Measurements from ENCODE around the gene OR2W1.

Gene OR2W1, protein sequence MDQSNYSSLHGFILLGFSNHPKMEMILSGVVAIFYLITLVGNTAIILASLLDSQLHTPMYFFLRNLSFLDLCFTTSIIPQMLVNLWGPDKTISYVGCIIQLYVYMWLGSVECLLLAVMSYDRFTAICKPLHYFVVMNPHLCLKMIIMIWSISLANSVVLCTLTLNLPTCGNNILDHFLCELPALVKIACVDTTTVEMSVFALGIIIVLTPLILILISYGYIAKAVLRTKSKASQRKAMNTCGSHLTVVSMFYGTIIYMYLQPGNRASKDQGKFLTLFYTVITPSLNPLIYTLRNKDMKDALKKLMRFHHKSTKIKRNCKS

GRCh38 chr6:29045075-29045474 is at the start of gene OR2W1:
Gene OR2W1 (minus strand): TSS chr6:29045175. CDS start chr6:29045175, 0 bp downstream.
- no peak for DNase-seq (ENCODE audit: low read depth in 2 of 2)

DNA sequence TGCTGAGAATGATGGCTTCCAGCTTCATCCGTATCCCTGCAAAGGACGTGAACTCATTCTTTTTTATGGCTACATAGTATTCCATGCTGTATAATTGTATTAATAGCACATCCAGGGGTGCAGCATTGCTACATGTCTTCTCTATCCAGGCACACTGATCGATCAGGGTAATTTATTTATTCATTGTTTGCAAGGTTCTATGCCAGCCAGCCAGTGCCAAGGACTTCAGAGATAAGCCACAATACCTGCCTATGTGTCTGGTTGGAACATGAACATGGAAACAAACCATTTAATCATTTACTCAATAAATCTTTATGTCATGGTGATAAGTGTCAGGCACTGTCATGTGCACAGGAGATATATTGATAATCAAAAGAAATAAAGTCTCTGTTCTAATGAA is 48.0 kb upstream of the OR2W1 start:
- DNase-seq (ENCODE audit: low read depth in 2 of 2) = no peak

GRCh38 chr6:29087213-29087612 is 42.2 kb upstream of the OR2W1 start, which contains the start of gene OR2B3:
Gene OR2B3 (minus strand): TSS chr6:29087313. CDS start chr6:29087248, 65 bp downstream.
- DNase-seq (ENCODE audit: low read depth in 2 of 2) = no peak

DNA sequence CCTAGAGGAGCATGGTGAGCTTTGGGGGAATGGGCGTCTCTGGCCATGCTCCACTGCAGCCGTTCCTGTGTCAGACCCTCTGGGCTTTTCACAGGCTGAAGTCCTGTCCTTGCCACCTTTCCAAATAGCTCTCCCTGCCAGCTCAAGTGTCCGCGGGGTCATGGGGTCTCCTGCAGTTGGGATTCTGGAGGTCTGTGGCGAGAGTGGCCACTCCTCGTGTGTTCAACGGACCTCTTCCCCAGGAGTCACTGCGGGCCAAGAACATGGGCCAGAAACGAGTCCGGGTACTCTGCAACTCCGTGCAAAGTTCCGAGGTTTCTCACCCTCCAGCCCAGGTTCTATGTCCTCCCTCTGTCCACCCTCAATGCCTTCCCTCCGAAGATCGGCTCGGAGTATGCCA is 37.5 kb upstream of the OR2W1 start:
- DNase-seq (ENCODE audit: low read depth in 2 of 2) = no peak

DNA sequence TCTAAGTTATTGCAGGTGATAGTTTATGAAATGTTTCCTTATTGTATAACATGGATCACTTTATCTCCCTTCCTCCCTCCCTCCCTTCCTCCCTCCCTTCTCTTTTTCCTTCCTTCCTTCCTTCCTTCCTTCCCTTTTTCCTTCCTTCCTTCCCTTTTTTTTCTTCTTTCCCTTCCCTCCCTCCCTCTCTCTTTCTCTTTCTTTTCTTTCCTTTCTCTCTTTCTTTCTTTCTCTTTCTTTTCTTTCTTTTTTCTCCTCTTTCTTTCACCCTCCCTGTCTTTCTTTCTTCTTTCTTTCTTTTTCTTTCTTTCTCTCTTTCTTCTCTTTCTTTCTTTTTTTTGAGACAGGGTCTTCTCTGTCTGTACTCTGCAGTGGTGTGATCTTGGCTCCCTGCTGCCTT is 36.3 kb upstream of the OR2W1 start:
- DNase-seq (ENCODE audit: low read depth in 2 of 2) = no peak

DNA sequence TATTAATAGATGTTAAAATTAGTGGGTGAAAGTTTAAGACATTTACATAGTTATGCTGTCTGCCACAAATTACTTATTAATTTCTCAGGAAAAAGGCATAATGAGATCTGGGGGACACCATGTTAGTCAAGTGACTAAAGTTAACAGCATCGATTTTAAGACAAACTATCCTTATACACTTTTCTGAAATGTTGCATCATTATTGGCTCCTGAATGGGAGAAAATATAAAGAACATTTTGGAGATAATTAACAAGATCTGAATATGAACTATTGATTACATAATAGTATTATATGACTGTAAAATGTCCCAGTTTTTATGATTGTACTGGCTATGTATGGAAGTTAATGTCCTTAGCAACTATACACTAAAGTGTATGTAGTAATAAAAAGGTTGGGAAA is 34.2 kb upstream of the OR2W1 start:
- DNase-seq (ENCODE audit: low read depth in 2 of 2) = no peak

DNA sequence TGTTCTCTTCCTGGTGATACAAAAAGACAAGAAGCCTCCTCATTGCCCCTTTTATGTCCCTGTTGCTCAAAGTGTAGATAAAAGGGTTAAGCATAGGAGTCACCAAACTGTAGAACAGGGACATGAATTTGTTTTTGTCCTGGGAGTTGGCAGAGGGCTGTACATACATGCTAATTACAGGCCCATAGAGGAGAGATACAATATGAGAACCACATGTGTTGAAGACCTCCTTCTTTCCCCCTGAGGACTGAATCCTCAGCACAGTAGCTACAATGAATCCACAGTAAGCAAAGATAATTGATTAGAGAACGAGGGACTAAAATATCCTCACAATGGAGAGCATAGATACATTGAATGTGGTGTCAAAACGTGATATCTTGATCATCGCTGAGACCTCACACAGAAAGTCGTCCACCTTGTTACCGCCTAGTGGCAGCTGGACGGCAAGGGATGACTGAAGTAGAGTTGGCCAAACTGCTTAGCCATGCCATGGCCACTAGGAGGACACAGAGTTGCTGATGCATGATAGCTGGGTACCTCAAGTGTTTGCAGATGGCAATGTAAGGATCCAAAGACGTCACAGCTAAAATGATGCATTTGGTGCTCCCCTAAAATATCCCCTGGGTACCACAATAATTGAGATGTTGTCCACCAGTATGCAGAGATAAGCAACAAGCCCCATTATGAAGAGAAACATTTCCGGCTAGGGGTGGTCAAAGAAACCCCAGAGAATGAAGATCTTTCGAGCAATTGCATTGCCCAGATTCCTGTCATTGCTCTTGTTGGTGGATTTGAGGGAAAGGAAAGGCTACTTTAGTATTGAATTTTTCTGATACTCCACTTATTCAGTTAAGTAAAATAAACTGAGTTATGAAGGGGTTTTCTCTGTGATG is 27.1 kb upstream of the OR2W1 start:
- DNase-seq (ENCODE audit: low read depth in 2 of 2) = no peak

DNA sequence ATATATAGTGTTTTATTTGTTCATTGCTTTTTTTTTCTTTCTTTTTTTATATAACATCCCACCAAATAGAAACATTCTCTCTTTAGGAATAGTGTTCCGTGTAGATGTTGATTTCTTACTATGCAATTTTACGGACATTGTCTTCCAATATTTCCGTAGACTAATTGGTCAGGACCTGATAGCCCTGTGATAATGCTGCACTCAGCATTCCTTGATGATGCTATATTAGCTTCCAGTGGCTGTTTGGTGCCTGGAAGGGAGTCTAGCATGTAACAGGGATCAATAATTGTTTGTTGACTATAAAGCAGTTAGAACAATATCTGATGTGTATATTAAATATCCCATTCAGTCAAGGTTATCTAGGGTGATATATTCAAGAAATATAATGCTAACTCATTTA is 6.7 kb upstream of the OR2W1 start:
- DNase-seq (ENCODE audit: low read depth in 2 of 2) = no peak

DNA sequence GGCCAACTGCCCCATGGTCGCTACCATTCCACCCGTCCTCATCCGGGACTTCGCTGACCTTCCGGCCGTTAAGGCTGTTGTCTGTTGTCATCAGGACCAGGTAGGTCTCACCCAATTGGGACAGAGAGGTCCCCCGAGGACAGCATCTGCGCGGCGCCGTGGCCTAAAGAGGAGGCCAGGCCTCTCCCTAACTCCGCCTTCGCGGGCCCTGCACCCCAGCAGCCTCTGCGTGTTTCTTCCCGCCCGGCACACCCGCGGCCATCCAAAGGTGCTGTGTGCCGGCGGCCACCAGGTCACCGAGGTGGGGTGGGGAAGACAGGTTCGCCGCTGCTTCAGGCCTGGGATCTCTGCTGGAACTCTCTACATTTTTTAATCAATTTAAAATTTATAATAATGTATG is 9.0 kb downstream of the OR2W1 start:
- no peak for DNase-seq (ENCODE audit: low read depth in 2 of 2)

DNA sequence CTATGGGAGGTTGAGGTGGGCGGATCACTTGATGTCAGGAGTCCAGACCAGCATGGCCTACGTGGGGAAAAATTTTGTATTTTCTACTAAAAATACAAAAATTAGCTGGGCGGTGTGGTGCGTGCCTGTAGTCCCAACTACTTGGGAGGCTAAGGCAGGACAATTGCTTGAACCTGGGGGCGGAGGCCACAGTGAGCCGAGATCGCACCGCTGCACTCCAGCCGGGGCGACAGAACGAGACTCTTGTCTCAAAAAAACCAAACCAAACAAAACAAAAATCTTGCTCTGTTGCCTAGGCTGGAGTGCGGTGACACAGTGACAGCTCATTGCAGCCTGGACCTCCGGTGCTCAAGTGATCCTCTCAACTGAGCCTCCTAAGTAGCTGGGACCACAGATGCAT is 16.2 kb downstream of the OR2W1 start:
- no peak for DNase-seq (ENCODE audit: low read depth in 2 of 2)

DNA sequence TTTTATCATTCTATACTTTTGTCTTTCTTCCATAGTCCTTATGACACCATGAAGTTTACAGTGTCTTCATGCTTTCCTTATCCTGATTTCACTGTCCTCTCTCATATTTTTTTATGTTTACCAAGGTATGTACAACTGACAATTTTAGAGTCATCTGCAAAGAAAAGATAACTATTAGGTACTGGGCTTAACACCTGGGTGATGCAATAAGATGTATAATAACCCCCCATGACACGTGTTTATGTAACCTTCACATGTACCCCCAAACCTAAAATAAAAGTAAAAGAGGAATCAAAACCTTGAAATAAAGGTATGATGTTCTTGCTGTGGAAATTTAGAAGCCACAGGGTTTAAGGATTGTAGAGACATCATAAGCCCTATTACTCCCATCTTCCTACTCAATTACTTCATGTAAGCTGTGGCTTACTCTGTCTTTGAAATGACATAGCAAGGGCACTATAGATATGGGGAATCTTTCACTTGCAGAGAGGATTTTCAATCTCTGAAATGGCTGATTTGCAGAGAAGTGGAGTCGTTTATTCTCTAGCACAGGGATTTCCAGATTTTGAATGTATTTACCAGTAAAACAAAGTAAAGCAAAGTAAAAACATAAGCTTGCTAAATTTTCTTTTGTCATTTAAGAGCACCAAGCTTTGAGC is 18.9 kb downstream of the OR2W1 start:
- no peak for DNase-seq (ENCODE audit: low read depth in 2 of 2)

GRCh38 chr6:29021434-29021833 is 23.5 kb downstream of the OR2W1 start:
- DNase-seq (ENCODE audit: low read depth in 2 of 2) = no peak

DNA sequence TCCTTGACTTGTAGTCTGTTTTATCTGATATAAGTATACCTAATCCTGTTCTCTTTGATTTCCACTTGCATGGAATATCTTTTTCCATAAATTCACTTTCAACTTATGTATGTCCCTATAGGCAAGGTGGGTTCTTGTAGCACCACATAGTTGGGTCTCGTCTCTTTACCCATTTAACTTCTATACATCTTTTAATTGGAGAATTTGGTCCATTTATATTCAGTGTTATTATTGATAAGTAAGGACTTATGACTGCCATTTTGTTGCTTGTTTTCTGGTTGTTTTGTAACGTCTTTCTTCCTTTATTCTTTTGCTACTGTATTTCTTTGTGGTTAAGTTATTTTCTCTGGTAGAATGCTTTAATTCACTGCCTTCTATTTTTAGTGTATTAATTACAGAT is 25.3 kb downstream of the OR2W1 start:
- no peak for DNase-seq (ENCODE audit: low read depth in 2 of 2)

DNA sequence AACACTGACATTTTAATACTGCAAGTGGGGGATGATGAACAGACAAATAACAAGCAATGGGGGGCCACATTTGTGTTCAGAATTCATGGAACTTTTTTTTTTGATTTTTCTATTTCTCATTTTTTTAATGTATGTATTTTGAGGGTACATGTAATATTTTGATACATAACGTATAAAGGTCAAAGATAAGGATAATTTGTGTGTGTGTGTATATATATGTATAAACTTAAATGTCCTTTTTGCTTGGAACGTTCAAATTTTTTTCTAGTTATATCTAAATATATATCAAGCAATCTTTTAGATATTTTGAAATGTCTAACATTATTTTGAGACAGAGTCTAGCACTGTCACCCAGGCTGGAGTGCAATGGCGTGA is 27.6 kb downstream of the OR2W1 start:
- DNase-seq (ENCODE audit: low read depth in 2 of 2) = no peak

DNA sequence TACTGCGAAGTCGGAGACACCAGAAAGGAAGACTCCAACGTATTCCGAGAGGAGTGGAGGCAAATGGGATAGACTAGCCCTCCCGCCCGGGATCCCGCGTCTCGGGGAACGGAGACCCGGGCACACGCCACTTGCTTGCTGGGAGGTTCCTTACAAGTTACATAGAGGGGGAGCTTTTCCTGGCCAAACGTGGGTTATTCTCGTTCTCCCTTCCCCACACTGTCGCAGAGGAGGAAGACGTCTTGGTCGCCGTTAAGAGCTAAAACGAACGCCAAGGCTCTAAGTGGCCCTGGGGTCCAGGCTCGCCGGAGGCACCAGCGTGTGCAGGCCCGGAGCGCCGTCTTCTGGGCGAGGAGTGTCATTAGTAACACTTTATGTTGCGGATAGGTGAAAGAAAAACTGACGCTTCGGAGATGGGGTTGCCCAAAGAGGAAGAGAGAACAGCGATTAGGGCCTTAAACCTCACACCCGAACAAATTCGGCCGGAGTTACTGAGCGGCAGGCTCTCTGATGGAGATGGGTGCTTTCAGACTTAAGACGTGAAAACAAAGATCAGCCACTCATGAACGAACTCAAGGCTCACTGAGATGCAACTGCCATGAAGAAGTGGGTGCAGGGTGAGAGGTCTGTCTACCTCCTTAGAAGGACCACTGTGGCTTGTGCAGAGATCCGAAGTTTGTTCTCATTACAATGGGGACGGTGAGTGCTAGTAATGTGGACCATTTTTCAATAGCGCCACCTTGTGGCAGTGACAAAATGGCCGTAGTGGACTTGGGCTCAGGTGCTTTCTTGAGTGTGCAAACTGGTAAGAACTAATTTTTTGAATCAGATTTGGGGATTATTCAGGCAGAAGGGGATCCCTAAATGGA is 28.2 kb downstream of the OR2W1 start:
- DNase-seq (ENCODE audit: low read depth in 2 of 2) = peak; percentile 68 to 71

GRCh38 chr6:29014729-29015608 is 30.0 kb downstream of the OR2W1 start:
- no peak for DNase-seq (ENCODE audit: low read depth in 2 of 2)

GRCh38 chr6:29011276-29011734 is 33.7 kb downstream of the OR2W1 start:
- no peak for DNase-seq (ENCODE audit: low read depth in 2 of 2)

GRCh38 chr6:29009358-29009757 is 35.6 kb downstream of the OR2W1 start:
- no peak for DNase-seq (ENCODE audit: low read depth in 2 of 2)

- DNase-seq (ENCODE audit: low read depth in 2 of 2) = no peak
Measured at GRCh38 chr6:29008089-29008488, 36.9 kb downstream of the OR2W1 start.

- DNase-seq (ENCODE audit: low read depth in 2 of 2) = no peak
Measured at GRCh38 chr6:29005183-29005885, 39.6 kb downstream of the OR2W1 start, which contains the start of gene ZNF311. Gene ZNF311 (minus strand): TSS chr6:29005315. CDS start chr6:29003954, 1,361 bp downstream.

Data from stimulated activated CD4-positive, alpha-beta T cell treated with anti-CD3 and anti-CD28 coated beads, Interleukin-1b, Interleukin-23, amount 100 ng/mL, for 1 hour (primary cell).